ENCODE results near the gene ARMC12. TPM values are rescaled to one million over a fixed set of nuclear protein-coding genes. Genes with fewer than 3 reads are reported as not detected.
A peak's percentile ranks its signal among the peaks of the same experiment; 100 is the strongest.
"Not testable (repeated sequence)": the region's sequence is repeated elsewhere in the genome, so short reads cannot be mapped to it uniquely, and the experiment has no call there.

Gene ARMC12
- total RNA-seq, 4 donors from 2014 or later = 0.26 to 1.5 TPM; not detected in 2

DNA sequence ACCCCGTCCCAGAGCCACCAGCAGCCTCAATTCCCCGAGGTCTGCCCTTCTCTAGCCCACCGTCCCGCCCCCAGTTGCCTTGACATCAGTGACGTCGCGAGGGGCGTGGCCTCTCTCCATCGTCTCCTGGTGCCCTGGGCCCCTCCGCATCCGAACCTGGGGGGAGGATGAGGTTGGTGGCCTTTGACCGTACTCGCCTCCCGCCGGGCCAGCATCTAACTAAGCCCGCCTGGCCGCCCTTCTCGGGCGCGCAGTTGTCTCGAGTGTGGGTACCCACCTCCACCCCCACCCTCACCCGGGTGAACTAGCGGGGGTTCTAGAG is 5.5 kb upstream of the ARMC12 start:
- Histone ChIP-seq H3K27ac (peak overlapping the region; percentile 99 to 100 (median 100)), H3K36me3 (no peaks in the 10 kb centered on the region), H3K4me3 (peak overlapping the region; percentile 53 to 68 (median 64)), H3K4me1 (peaks cover 85 to 100% (median 89%) of the 10 kb centered on the region in 3 donors), H3K27me3 (no peaks in the 10 kb centered on the region), H3K9me3 (no peaks in the 10 kb centered on the region)
- intact Hi-C loops (cut with DNase I) = no loop called here
- TF ChIP-seq, protein P1, sequence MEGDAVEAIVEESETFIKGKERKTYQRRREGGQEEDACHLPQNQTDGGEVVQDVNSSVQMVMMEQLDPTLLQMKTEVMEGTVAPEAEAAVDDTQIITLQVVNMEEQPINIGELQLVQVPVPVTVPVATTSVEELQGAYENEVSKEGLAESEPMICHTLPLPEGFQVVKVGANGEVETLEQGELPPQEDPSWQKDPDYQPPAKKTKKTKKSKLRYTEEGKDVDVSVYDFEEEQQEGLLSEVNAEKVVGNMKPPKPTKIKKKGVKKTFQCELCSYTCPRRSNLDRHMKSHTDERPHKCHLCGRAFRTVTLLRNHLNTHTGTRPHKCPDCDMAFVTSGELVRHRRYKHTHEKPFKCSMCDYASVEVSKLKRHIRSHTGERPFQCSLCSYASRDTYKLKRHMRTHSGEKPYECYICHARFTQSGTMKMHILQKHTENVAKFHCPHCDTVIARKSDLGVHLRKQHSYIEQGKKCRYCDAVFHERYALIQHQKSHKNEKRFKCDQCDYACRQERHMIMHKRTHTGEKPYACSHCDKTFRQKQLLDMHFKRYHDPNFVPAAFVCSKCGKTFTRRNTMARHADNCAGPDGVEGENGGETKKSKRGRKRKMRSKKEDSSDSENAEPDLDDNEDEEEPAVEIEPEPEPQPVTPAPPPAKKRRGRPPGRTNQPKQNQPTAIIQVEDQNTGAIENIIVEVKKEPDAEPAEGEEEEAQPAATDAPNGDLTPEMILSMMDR (IDR thresholded peaks at IDR 0.05) = no peak
- TF ChIP-seq POLR2A (IDR thresholded peaks at IDR 0.05) = peak in 3 of 4 donors; percentile 66 to 89 (median 81)
- 0% methylated on average over 5 of the region's 23 CpGs; no CpG with 5 or more reads in 1 of the 2 donors for WGBS, 2 donors
- DNase-seq = peak; percentile 80

DNA sequence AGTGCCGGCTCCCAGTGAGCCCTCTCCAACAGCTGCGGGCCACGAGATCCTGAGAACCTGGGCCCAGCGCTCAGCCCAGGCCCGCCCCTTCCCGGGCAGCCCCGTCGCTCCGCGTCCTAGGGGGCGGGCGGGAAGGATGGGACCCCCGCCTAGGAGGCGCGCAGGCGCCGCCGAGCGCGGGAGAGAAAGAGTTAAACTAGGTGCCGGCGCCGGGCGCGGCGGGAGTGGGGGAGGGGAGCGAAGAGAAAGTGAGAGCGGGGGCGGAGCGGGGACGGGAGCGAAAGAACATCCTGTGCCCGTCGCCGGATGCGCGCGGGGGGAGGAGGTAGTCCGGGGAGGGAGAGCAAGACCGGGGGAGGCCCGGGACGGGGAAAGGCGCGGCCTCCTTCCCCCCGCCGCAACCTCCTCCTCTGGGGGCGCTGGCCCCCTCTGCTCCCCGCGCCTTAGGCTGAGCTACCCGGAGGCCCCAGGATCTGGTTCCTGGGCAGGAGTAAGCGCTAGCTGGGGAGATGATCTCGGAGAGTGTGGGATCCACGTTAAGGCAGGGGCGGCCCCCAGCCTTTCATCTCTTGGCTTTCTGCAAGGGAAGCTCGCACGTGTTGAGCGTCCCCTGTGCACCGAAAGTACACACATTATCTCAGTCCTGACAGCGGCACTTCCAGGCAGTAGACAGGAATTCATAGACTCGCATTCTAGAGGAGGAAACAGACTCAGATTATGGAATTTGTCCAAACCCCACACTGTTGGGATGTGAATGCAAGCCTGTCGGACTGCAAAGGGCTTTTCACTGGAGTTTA is 4.9 kb upstream of the ARMC12 start:
- intact Hi-C loops (cut with DNase I) = no loop called here
- WGBS, 2 donors = 0% methylated on average over 5 to 9 of the region's 61 CpGs
- no peaks in the 10 kb centered on the region for H3K36me3 ChIP-seq

DNA sequence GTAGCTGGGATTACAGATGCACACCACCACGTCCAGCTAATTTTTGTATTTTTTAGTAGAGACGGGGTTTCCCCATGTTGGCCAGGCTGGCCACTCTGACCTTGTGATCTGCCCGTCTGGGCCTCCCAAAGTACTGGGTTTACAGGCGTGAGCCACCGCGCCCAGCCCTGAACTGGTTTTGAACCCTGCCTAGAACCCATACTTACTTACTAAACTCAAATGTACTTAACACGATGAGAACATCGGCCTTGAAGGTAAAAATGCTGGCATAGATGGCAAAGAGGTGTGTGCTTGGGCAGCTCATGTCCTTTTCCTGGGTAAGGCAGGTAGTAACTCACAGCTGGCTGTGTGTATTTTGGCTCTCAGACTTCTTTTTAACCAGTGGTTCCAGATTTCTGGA is 3.2 kb upstream of the ARMC12 start:
- no peak for DNase-seq
- intact Hi-C loops (cut with DNase I) = no loop called here
- H3K27me3 ChIP-seq = no peaks in the 10 kb centered on the region
- H3K4me1 ChIP-seq = peaks cover 68 to 92% (median 74%) of the 10 kb centered on the region in 3 donors
- H3K4me3 ChIP-seq = no peak overlapping the region
- no peaks in the 10 kb centered on the region for H3K36me3 ChIP-seq
- WGBS, 2 donors = 25 to 61% methylated on average over 8 of the region's 8 CpGs
- H3K27ac ChIP-seq = peak overlapping the region; percentile 99 to 100 (median 100)
- TF ChIP-seq, protein P1 (IDR thresholded peaks at IDR 0.05) = peak in 1 of 6 experiments; percentile 5
- no peak for TF ChIP-seq POLR2A (IDR thresholded peaks at IDR 0.05)
- no peaks in the 10 kb centered on the region for H3K9me3 ChIP-seq

More for the DNA sequence above, 4.9 kb upstream of the ARMC12 start:
- Histone ChIP-seq H3K4me3 (peak overlapping the region; percentile 53 to 68 (median 64)), H3K27ac (peak overlapping the region; percentile 99 to 100 (median 100)), H3K27me3 (no peaks in the 10 kb centered on the region), H3K4me1 (peaks cover 80 to 100% (median 84%) of the 10 kb centered on the region in 3 donors), H3K9me3 (no peaks in the 10 kb centered on the region)
- peak; percentile 84 for DNase-seq
- TF ChIP-seq, protein P1 (IDR thresholded peaks at IDR 0.05) = peak in 3 of 6 experiments; percentile 7 to 18 (median 16)
- TF ChIP-seq POLR2A (IDR thresholded peaks at IDR 0.05) = peak in 3 of 4 donors; percentile 6 to 68 (median 63)

DNA sequence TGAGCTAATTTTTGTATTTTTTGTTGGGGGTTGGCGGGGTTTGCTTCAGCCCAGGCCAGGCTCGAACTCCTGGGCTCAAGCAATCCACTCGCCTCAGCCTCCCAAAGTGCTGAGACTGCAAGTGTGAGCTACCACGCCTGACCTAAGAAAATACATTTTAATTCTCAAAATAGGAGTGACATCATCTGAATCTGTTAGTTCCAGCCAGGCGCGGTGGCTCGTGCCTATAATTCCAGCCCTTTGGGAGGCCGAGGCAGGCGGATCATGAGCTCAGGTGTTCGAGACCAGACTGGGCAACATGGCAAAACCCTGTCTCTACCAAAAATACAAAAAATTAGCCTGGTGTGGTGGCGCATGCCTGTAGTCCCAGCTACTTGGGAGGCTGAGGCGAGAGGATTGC is 2.5 kb upstream of the ARMC12 start:
- Histone ChIP-seq H3K4me1 (peaks cover 62 to 85% (median 67%) of the 10 kb centered on the region in 3 donors), H3K27ac (peak overlapping the region; percentile 99 to 100 (median 100))
- intact Hi-C loops (cut with DNase I); H3K9me3 ChIP-seq; H3K4me3 ChIP-seq; H3K27me3 ChIP-seq; H3K36me3 ChIP-seq; DNase-seq: not testable (repeated sequence)
- 77 to 96% methylated on average over 12 of the region's 12 CpGs for WGBS, 2 donors

DNA sequence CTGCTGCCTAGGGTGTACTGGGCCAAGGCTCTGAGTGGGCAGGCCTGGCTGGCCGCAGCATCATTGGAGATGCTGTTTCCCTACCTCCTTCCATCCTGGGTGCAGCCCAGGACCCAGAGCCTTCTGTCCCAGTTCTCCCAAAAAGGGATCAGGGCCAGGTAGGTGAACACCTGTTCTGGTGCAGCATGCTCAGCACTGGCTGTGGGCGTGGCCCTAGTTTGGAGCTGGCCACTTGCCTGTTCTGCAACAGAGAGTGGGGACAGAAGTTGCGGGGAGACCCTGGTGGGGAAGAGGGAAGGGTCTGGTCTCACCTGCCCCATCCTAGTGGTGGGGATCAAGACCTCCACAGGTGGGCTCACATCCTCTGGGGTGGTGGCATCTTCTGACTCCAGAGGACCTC is 1.4 kb upstream of the ARMC12 start:
- TF ChIP-seq POLR2A (IDR thresholded peaks at IDR 0.05) = no peak
- TF ChIP-seq, protein P1 (IDR thresholded peaks at IDR 0.05) = no peak
- no peak for DNase-seq
- no peaks in the 10 kb centered on the region for H3K36me3 ChIP-seq
- intact Hi-C loops (cut with DNase I) = loop anchor here (5.0 kb wide), 2 partner anchors 153 to 213 kb away; no protein-coding TSS in a partner anchor
- no peaks in the 10 kb centered on the region for H3K27me3 ChIP-seq
- 60 to 61% methylated on average over 1 to 2 of the region's 3 CpGs for WGBS, 2 donors
- H3K4me1 ChIP-seq = peaks cover 50 to 73% (median 56%) of the 10 kb centered on the region in 3 donors
- no peak overlapping the region for H3K4me3 ChIP-seq
- no peaks in the 10 kb centered on the region for H3K9me3 ChIP-seq
- H3K27ac ChIP-seq = peak overlapping the region; percentile 22 to 100 (median 66)

Data from esophagus squamous epithelium (tissue), 5 donors.